IMR-90 (cell line): ENCODE measurements around the gene LRRC36. TPM values are rescaled to one million over a fixed set of nuclear protein-coding genes. Genes with fewer than 3 reads are reported as not detected.

Experiments
- ATAC-seq: fragments of 200-7000 bp; cut with Tn5 transposase; 2 replicates; pipeline ENCODE4 v1.9.1; 2020; ENCODE audit warnings: low read depth, mild to moderate bottlenecking, moderate library complexity
- BruUV-seq: library from RNA; stranded (reverse); fragments of 400-500 nt; replicated peaks from 2 replicates; lab custom pipeline; 2021; lab: Mats Ljungman, UMichigan
- CTCF ChIA-PET: fragments of 300-600 bp; formaldehyde crosslinking; extraction: SDS; loops from one replicate; lab custom pipeline; 2021; ENCODE audit warnings: antibody characterized with exemption; lab: Yijun Ruan, JAX
- POLR2A ChIA-PET: fragments of 300-600 bp; sonication (Branson Sonifier 250); formaldehyde crosslinking; loops from one replicate; lab custom pipeline; 2022; ENCODE audit warnings: antibody characterized with exemption; ENCODE audit not compliant: unreplicated experiment; lab: Charles Lee
- DNase-seq: peaks from one replicate; pipeline ENCODE4 v3.0.0; 2013
- H2AFZ ChIP-seq: replicated peaks from 2 replicates; pipeline ENCODE3; 2013; ENCODE audit warnings: low read length, mild to moderate bottlenecking; ENCODE audit not compliant: poor library complexity
- H2AK5ac ChIP-seq: 2 replicates; pipeline ENCODE4 v1.6.1; 2013; ENCODE audit warnings: low read depth, low read length, inconsistent platforms
- H2AK9ac ChIP-seq: replicated peaks from 2 replicates; pipeline ENCODE3; 2013; ENCODE audit warnings: mild to moderate bottlenecking, low read depth, low read length, moderate library complexity; ENCODE audit not compliant: poor library complexity
- H2BK120ac ChIP-seq: 2 replicates; pipeline ENCODE4 v1.6.1; 2013; ENCODE audit warnings: low read depth, low read length, inconsistent platforms
- H2BK15ac ChIP-seq: 3 replicates; pipeline ENCODE4 v1.6.1; 2013; ENCODE audit warnings: low read depth, low read length, inconsistent platforms
- H2BK20ac ChIP-seq: 2 replicates; pipeline ENCODE4 v1.6.1; 2013; ENCODE audit warnings: low read depth, mild to moderate bottlenecking, inconsistent platforms, low read length, moderate library complexity
- H2BK5ac ChIP-seq: 2 replicates; pipeline ENCODE4 v1.6.1; 2013; ENCODE audit warnings: mild to moderate bottlenecking, low read depth, low read length, inconsistent platforms; ENCODE audit not compliant: poor library complexity, severe bottlenecking
- H3K14ac ChIP-seq: replicated peaks from 2 replicates; pipeline ENCODE4 v1.6.1; 2013; ENCODE audit warnings: low read depth, low read length, inconsistent platforms
- H3K18ac ChIP-seq: 2 replicates; pipeline ENCODE4 v1.6.1; 2013; ENCODE audit warnings: low read depth, low read length, control low read depth
- H3K23ac ChIP-seq: 2 replicates; pipeline ENCODE4 v1.6.1; 2013; ENCODE audit warnings: low read depth, low read length, inconsistent platforms
- H3K27ac ChIP-seq: 2 replicates; pipeline ENCODE4 v1.5.1; 2013; ENCODE audit warnings: mild to moderate bottlenecking, control low read depth, low read length; ENCODE audit not compliant: insufficient read depth
- H3K27me3 ChIP-seq: 2 replicates; pipeline ENCODE4 v1.6.1; 2013; ENCODE audit warnings: low read length; ENCODE audit not compliant: control insufficient read depth, insufficient read depth
- H3K36me3 ChIP-seq: 2 replicates; pipeline ENCODE4 v1.6.1; 2013; ENCODE audit warnings: low read length, mixed read lengths; ENCODE audit not compliant: control insufficient read depth, insufficient read depth
- H3K4ac ChIP-seq: 2 replicates; pipeline ENCODE4 v1.6.1; 2013; ENCODE audit warnings: low read depth, low read length, inconsistent platforms
- H3K4me1 ChIP-seq: 2 replicates; pipeline ENCODE4 v1.6.1; 2013; ENCODE audit warnings: low read length, mixed read lengths; ENCODE audit not compliant: control insufficient read depth, insufficient read depth
- H3K4me2 ChIP-seq: 2 replicates; pipeline ENCODE4 v1.6.1; 2013; ENCODE audit warnings: low read depth, mild to moderate bottlenecking, control low read depth, low read length, moderate library complexity
- H3K4me3 ChIP-seq: 2 replicates; pipeline ENCODE4 v1.5.1; 2013; ENCODE audit warnings: low read depth, mild to moderate bottlenecking, control low read depth, low read length, moderate library complexity; ENCODE audit not compliant: insufficient read depth
- H3K56ac ChIP-seq: 2 replicates; pipeline ENCODE4 v1.6.1; 2013; ENCODE audit warnings: low read length, inconsistent platforms; ENCODE audit not compliant: insufficient read depth; ENCODE audit errors: extremely low read depth
- H3K79me1 ChIP-seq, 2 experiments: 2 replicates each; pipeline ENCODE4 v1.6.1; 2013; ENCODE audit warnings: low read length in 2 of 2, inconsistent platforms in 1 of 2, low read depth in 1 of 2
- H3K9ac ChIP-seq: 2 replicates; pipeline ENCODE4 v1.6.1; 2013; ENCODE audit warnings: low read depth, low read length, control low read depth
- H3K9me1 ChIP-seq: 2 replicates; pipeline ENCODE4 v1.6.1; 2013; ENCODE audit warnings: low read length, inconsistent platforms; ENCODE audit not compliant: insufficient read depth
- H3K9me3 ChIP-seq: 2 replicates; pipeline ENCODE4 v1.6.1; 2013; ENCODE audit warnings: low read length; ENCODE audit not compliant: control insufficient read depth, insufficient read depth
- H4K20me1 ChIP-seq: 2 replicates; pipeline ENCODE4 v1.6.1; 2013; ENCODE audit warnings: low read length, inconsistent platforms; ENCODE audit not compliant: insufficient read depth
- H4K5ac ChIP-seq: 2 replicates; pipeline ENCODE4 v1.6.1; 2013; ENCODE audit warnings: mild to moderate bottlenecking, low read depth, low read length, control low read depth
- H4K8ac ChIP-seq, 2 experiments: 2 replicates each; pipeline ENCODE4 v1.6.1; 2013; ENCODE audit warnings: low read depth in 2 of 2, low read length in 2 of 2, control low read depth in 1 of 2, inconsistent platforms in 1 of 2
- H4K91ac ChIP-seq: 2 replicates; pipeline ENCODE4 v1.6.1; 2013; ENCODE audit warnings: low read depth, low read length, inconsistent platforms; ENCODE audit not compliant: insufficient read depth
- BHLHE40 ChIP-seq: fragments of 150-350 bp; IDR thresholded peaks from 2 replicates; pipeline ENCODE4 v1.6.1; 2016; ENCODE audit warnings: mild to moderate bottlenecking, low read depth, low read length
- CEBPB ChIP-seq: IDR thresholded peaks from 2 replicates; pipeline ENCODE4 v1.6.1; 2012; ENCODE audit warnings: low read depth, low read length, improper control_type of control experiment
- FOS ChIP-seq: fragments of 150-350 bp; IDR thresholded peaks from 2 replicates; pipeline ENCODE4 v1.6.1; 2016; ENCODE audit warnings: low read depth, low read length
- MXI1 ChIP-seq: IDR thresholded peaks from 2 replicates; pipeline ENCODE4 v1.6.1; 2012; ENCODE audit warnings: low read depth, mild to moderate bottlenecking, low read length, moderate library complexity, borderline replicate concordance
- WGBS, 2 experiments: methylation state at CpG; one replicate each; pipeline versions ENCODE4 v1.1.5 to v1.1.7; 2013; ENCODE audit warnings: missing lambda C conversion rate in 2 of 2; ENCODE audit not compliant: insufficient read length in 1 of 2; ENCODE audit errors: extremely low coverage in 2 of 2; 5-methylcytosine and 5-hydroxymethylcytosine counted together
- dilution Hi-C: fragments of 300-500 bp; cut with HindIII; formaldehyde crosslinking; loops from one replicate; pipeline ENCODE4 v1.14.3; 2018; ENCODE audit warnings: low sequenced_read_pairs; ENCODE audit not compliant: unreplicated experiment
- in situ Hi-C: fragments of 300-500 bp; cut with MboI; formaldehyde crosslinking; loops from 3 replicates; pipeline ENCODE4 v1.14.3; 2019; ENCODE audit warnings: low sequenced_read_pairs, inconsistent platforms, mixed read lengths
- intact Hi-C: fragments of 100-400 bp; cut with micrococcal nuclease; formaldehyde crosslinking; loops from 2 replicates; pipeline ENCODE4 v1.10.0; 2022
- polyA plus RNA-seq, 3 experiments: library from polyadenylated mRNA; depleted of rRNA; stranded (reverse); fragments of >200 nt; gene quantifications; 2 replicates each; pipeline ENCODE4 v1.2.3, GENCODE V29; 2012; ENCODE audit warnings: low replicate concordance in 1 of 3
- total RNA-seq: library from RNA; depleted of rRNA; stranded (reverse); fragments of >200 nt; gene quantifications from 2 replicates; pipeline ENCODE4 v1.2.3, GENCODE V29; 2012
- TF ChIP-seq, protein P1 (sequence below): conservative IDR thresholded peaks from 2 replicates; pipeline ENCODE4 v1.5.1; 2012; ENCODE audit warnings: mild to moderate bottlenecking, low read depth, low read length, improper control_type of control experiment
- TF ChIP-seq, protein P2 (sequence below): fragments of 150-350 bp; IDR thresholded peaks from 2 replicates; pipeline ENCODE4 v1.6.1; 2017; ENCODE audit warnings: mild to moderate bottlenecking, antibody characterized with exemption, low read length, low read depth

Gene LRRC36
- total and polyA plus RNA-seq, 2 of the 4 experiments (the other 2 are of a cell fraction) = 0.18 to 0.29 TPM

DNA sequence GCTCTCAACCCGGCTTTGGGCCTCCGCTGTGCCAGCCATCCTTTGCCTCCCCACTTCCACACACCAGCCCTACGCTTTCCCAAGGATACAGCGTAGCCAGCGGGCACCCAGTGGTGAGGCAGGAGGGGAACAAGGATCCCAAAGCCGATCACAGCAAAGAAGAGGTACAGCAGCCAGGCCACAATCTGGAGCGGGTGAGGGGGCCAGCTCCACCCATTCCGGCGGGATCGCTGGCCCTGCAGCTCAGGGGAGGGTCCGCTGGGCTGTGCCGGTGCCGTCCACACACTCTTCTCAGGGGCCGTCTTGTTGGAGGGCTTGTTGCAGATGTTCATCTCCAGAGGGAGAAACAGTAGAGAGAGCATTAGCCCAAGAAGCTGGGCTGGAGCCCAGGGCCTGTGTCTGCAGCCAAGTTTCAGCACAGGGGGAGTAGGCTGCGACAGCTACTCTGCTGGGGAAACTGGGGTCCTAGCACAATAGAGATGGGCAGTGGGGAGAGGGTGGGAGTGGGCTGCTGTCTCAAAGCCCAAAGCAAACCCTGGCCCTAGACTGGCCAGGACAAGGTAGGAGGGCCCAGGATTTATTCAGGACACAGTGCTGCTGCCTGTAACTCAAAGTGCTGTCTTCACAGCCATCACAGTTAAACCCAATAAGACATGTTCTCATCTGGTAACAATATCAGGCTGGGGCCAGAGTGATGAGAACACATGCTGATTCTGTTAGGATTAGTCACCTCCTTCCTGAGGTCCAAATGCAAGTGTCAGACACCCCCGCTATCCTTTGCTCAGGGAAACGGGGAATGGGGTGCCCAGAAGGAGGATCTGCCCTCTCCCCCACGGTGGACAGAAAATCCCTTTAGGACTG is 79.7 kb downstream of the LRRC36 start:
- Histone ChIP-seq H4K20me1 (no peaks in the 10 kb centered on the region), H3K9me3 (no peaks in the 10 kb centered on the region), H3K27ac (peak overlapping the region; percentile 42), H2AK5ac (peak overlapping the region; percentile 84), H3K79me1 (peaks cover 0 to 10% of the 10 kb centered on the region in 2 experiments; a peak in 2 of 4 replicates), H2BK120ac (peak overlapping the region; percentile 76), H3K4ac (peak overlapping the region; percentile 66), H3K18ac (peak overlapping the region; percentile 50), H4K91ac (peak overlapping the region; percentile 69), H2AK9ac (peak overlapping the region; percentile 82), H3K56ac (no peak overlapping the region), H3K4me3 (no peak overlapping the region), H3K27me3 (no peaks in the 10 kb centered on the region), H2BK5ac (peak overlapping the region; percentile 59), H2AFZ (peak overlapping the region; percentile 88), H3K23ac (peak overlapping the region; percentile 66; the same call in 1 of the 2 replicates), H3K4me1 (peaks cover 17% of the 10 kb centered on the region), H2BK15ac (peak overlapping the region; percentile 13; the same call in 1 of the 3 replicates), H3K36me3 (no peaks in the 10 kb centered on the region), H4K8ac (peak overlapping the region in 1 of 2 experiments; percentile 60; a peak in 2 of 4 replicates), H3K9ac (peak overlapping the region; percentile 12; the same call in 1 of the 2 replicates), H4K5ac (peak overlapping the region; percentile 15), H3K9me1 (peaks cover 12% of the 10 kb centered on the region), H3K14ac (peak overlapping the region; percentile 62; the same call in 1 of the 2 replicates), H2BK20ac (peak overlapping the region; percentile 38; the same call in 1 of the 2 replicates), H3K4me2 (no peak overlapping the region; the same call in 1 of the 2 replicates)
- 47% methylated on average over 6 of the region's 18 CpGs; no CpG with 5 or more reads in 1 of the 2 experiments for WGBS, 2 experiments
- intact Hi-C loops = no loop called here
- BruUV-seq = no TSS peak
- DNase-seq (peak; percentile 91), ATAC-seq (peak; percentile 92)
- TF ChIP-seq, protein P1, sequence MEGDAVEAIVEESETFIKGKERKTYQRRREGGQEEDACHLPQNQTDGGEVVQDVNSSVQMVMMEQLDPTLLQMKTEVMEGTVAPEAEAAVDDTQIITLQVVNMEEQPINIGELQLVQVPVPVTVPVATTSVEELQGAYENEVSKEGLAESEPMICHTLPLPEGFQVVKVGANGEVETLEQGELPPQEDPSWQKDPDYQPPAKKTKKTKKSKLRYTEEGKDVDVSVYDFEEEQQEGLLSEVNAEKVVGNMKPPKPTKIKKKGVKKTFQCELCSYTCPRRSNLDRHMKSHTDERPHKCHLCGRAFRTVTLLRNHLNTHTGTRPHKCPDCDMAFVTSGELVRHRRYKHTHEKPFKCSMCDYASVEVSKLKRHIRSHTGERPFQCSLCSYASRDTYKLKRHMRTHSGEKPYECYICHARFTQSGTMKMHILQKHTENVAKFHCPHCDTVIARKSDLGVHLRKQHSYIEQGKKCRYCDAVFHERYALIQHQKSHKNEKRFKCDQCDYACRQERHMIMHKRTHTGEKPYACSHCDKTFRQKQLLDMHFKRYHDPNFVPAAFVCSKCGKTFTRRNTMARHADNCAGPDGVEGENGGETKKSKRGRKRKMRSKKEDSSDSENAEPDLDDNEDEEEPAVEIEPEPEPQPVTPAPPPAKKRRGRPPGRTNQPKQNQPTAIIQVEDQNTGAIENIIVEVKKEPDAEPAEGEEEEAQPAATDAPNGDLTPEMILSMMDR = no peak
- TF ChIP-seq MXI1 (0 out of 2 replicates have a peak, but pooled peaks have one; percentile 44), FOS (peak; percentile 74), BHLHE40 (no peak), CEBPB (0 out of 2 replicates have a peak, but pooled peaks have one; percentile 12)
- TF ChIP-seq, protein P2, sequence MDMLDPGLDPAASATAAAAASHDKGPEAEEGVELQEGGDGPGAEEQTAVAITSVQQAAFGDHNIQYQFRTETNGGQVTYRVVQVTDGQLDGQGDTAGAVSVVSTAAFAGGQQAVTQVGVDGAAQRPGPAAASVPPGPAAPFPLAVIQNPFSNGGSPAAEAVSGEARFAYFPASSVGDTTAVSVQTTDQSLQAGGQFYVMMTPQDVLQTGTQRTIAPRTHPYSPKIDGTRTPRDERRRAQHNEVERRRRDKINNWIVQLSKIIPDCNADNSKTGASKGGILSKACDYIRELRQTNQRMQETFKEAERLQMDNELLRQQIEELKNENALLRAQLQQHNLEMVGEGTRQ = 0 out of 2 replicates have a peak, but pooled peaks have one; percentile 12
- ChIA-PET CTCF (interaction anchor here (0.9 to 1.8 kb wide), 2 partner anchors 21 to 60 kb away, joined by 3 to 5 read pairs; no protein-coding TSS in a partner anchor), POLR2A (no interaction called here)
- in situ Hi-C loops = no loop called here
- dilution Hi-C loops = no loop called here
